ENCODE results near the gene OLIG2.

OLIG2 gene

DNA sequence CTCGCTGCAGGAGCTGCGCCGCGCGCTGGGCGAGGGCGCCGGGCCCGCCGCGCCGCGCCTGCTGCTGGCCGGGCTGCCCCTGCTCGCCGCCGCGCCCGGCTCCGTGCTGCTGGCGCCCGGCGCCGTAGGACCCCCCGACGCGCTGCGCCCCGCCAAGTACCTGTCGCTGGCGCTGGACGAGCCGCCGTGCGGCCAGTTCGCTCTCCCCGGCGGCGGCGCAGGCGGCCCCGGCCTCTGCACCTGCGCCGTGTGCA lies 44.9 kb downstream of the OLIG2 start:
- Histone ChIP-seq H3K36me3 (ENCODE audit: insufficient read depth, low read length) (no peaks in the 10 kb centered on the region), H3K4me3 (ENCODE audit: low read length, poor library complexity, severe bottlenecking) (no peak overlapping the region), H3K4me1 (ENCODE audit: insufficient read depth, low read length, poor library complexity, severe bottlenecking) (peaks cover 34% of the 10 kb centered on the region), H3F3A (ENCODE audit: low read depth) (no peaks in the 10 kb centered on the region), H3K4me2 (ENCODE audit: low read depth, low read length, poor library complexity, severe bottlenecking) (no peak overlapping the region), H3K9ac (ENCODE audit: low read depth, low read length, poor library complexity, severe bottlenecking) (no peak overlapping the region), H3K27me3 (ENCODE audit: insufficient read depth, low read length, poor library complexity, severe bottlenecking) (no peaks in the 10 kb centered on the region), H3K79me2 (ENCODE audit: insufficient read depth, low read length) (no peaks in the 10 kb centered on the region), H4K20me1 (ENCODE audit: insufficient read depth, low read length, poor library complexity, severe bottlenecking) (no peaks in the 10 kb centered on the region), H3K9me2 (replicated peaks; ENCODE audit: low read depth, low read length) (no peaks in the 10 kb centered on the region), H3K9me3 (ENCODE audit: insufficient read depth, low read depth, low read length) (no peaks in the 10 kb centered on the region), H2AFZ (ENCODE audit: low read length) (no peak overlapping the region)
- TF ChIP-seq EZH2phosphoT487 (IDR thresholded peaks at IDR 0.05; ENCODE audit: borderline replicate concordance), result no peak
- TF ChIP-seq, protein P1, sequence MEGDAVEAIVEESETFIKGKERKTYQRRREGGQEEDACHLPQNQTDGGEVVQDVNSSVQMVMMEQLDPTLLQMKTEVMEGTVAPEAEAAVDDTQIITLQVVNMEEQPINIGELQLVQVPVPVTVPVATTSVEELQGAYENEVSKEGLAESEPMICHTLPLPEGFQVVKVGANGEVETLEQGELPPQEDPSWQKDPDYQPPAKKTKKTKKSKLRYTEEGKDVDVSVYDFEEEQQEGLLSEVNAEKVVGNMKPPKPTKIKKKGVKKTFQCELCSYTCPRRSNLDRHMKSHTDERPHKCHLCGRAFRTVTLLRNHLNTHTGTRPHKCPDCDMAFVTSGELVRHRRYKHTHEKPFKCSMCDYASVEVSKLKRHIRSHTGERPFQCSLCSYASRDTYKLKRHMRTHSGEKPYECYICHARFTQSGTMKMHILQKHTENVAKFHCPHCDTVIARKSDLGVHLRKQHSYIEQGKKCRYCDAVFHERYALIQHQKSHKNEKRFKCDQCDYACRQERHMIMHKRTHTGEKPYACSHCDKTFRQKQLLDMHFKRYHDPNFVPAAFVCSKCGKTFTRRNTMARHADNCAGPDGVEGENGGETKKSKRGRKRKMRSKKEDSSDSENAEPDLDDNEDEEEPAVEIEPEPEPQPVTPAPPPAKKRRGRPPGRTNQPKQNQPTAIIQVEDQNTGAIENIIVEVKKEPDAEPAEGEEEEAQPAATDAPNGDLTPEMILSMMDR (conservative IDR thresholded peaks at IDR 0.05; ENCODE audit: low read length), result no peak

DNA sequence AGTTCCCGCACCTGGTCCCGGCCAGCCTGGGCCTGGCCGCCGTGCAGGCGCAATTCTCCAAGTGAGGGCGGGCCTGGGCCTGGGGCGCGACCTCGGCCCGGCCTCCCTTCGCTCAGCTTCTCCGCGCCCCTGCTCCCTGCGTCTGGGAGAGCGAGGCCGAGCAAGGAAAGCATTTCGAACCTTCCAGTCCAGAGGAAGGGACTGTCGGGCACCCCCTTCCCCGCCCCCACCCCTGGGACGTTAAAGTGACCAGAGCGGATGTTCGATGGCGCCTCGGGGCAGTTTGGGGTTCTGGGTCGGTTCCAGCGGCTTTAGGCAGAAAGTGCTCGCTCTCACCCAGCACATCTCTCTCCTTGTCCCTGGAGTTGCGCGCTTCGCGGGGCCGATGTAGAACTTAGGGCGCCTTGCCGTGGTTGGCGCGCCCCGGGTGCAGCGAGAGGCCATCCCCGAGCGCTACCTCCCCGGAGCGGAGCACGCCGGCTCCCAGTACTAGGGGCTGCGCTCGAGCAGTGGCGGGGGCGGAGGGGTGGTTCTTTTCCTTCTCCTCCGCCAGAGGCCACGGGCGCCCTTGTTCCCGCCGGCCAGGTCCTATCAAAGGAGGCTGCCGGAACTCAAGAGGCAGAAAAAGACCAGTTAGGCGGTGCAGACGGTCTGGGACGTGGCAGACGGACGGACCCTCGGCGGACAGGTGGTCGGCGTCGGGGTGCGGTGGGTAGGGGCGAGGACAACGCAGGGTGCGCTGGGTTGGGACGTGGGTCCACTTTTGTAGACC lies 45.4 kb downstream of the OLIG2 start:
- no peaks in the 10 kb centered on the region for H3K27me3 ChIP-seq (ENCODE audit: insufficient read depth, low read length, poor library complexity, severe bottlenecking)

DNA sequence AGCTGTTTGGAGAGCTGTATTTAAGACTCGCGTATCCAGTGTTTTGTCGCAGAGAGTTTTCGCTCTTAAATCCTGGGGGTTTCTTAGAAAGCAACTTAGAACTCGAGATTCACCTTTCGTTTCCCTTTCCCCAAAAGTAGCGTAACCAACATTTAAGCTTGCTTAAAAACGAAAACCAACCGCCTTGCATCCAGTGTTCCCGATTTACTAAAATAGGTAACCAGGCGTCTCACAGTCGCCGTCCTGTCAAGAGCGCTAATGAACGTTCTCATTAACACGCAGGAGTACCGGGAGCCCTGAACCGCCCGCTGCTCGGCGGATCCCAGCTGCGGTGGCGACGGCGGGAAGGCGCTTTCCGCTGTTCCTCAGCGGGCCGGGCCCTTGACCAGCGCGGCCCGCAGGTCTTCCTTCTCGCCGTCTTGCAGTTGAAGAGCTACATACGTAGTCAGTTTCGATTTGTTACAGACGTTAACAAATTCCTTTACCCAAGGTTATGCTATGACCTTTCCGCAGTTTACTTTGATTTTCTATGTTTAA lies 46.1 kb downstream of the OLIG2 start:
- H3K9me3 ChIP-seq (ENCODE audit: insufficient read depth, low read depth, low read length), result no peaks in the 10 kb centered on the region
- H3K9me2 ChIP-seq (replicated peaks; ENCODE audit: low read depth, low read length), result no peaks in the 10 kb centered on the region
- H3K36me3 ChIP-seq (ENCODE audit: insufficient read depth, low read length), result no peaks in the 10 kb centered on the region
- no peaks in the 10 kb centered on the region for H3K27me3 ChIP-seq (ENCODE audit: insufficient read depth, low read length, poor library complexity, severe bottlenecking)
- H3K4me1 ChIP-seq (ENCODE audit: insufficient read depth, low read length, poor library complexity, severe bottlenecking), result peaks cover 29% of the 10 kb centered on the region
- H3K4me2 ChIP-seq (ENCODE audit: low read depth, low read length, poor library complexity, severe bottlenecking), result no peak overlapping the region
- H3F3A ChIP-seq (ENCODE audit: low read depth), result no peaks in the 10 kb centered on the region
- no peak for TF ChIP-seq EZH2phosphoT487 (IDR thresholded peaks at IDR 0.05; ENCODE audit: borderline replicate concordance)
- TF ChIP-seq, protein P1 (conservative IDR thresholded peaks at IDR 0.05; ENCODE audit: low read length), result no peak
- no peaks in the 10 kb centered on the region for H4K20me1 ChIP-seq (ENCODE audit: insufficient read depth, low read length, poor library complexity, severe bottlenecking)
- H2AFZ ChIP-seq (ENCODE audit: low read length), result no peak overlapping the region
- H3K4me3 ChIP-seq (ENCODE audit: low read length, poor library complexity, severe bottlenecking), result no peak overlapping the region
- no peak overlapping the region for H3K9ac ChIP-seq (ENCODE audit: low read depth, low read length, poor library complexity, severe bottlenecking)
- no peaks in the 10 kb centered on the region for H3K79me2 ChIP-seq (ENCODE audit: insufficient read depth, low read length)

More for the DNA sequence above, 45.4 kb downstream of the OLIG2 start:
- no peak for TF ChIP-seq EZH2phosphoT487 (IDR thresholded peaks at IDR 0.05; ENCODE audit: borderline replicate concordance)
- TF ChIP-seq, protein P1 (conservative IDR thresholded peaks at IDR 0.05; ENCODE audit: low read length), result no peak
- no peak overlapping the region for H3K9ac ChIP-seq (ENCODE audit: low read depth, low read length, poor library complexity, severe bottlenecking)
- no peaks in the 10 kb centered on the region for H3K36me3 ChIP-seq (ENCODE audit: insufficient read depth, low read length)
- no peaks in the 10 kb centered on the region for H4K20me1 ChIP-seq (ENCODE audit: insufficient read depth, low read length, poor library complexity, severe bottlenecking)
- no peak overlapping the region for H2AFZ ChIP-seq (ENCODE audit: low read length)
- H3K4me3 ChIP-seq (ENCODE audit: low read length, poor library complexity, severe bottlenecking), result no peak overlapping the region
- no peaks in the 10 kb centered on the region for H3K9me2 ChIP-seq (replicated peaks; ENCODE audit: low read depth, low read length)
- H3F3A ChIP-seq (ENCODE audit: low read depth), result no peaks in the 10 kb centered on the region
- H3K4me2 ChIP-seq (ENCODE audit: low read depth, low read length, poor library complexity, severe bottlenecking), result no peak overlapping the region
- no peaks in the 10 kb centered on the region for H3K79me2 ChIP-seq (ENCODE audit: insufficient read depth, low read length)
- H3K9me3 ChIP-seq (ENCODE audit: insufficient read depth, low read depth, low read length), result no peaks in the 10 kb centered on the region
- peaks cover 31% of the 10 kb centered on the region for H3K4me1 ChIP-seq (ENCODE audit: insufficient read depth, low read length, poor library complexity, severe bottlenecking)
